GM12878 (cell line): ENCODE results near the gene RNU6-1.

Source experiments
- CEBPB ChIP-seq, 2 experiments: fragments of 150-350 bp in 1 of 2; IDR thresholded peaks; 2 replicates each; pipeline ENCODE4 v1.6.1; 2012 to 2014; ENCODE audit warnings: low read depth in 2 of 2, low read length in 2 of 2, borderline replicate concordance in 1 of 2, inconsistent platforms in 1 of 2
- CTCF ChIP-seq, 3 experiments: IDR thresholded peaks in 2 of 3; conservative IDR thresholded peaks in 1 of 3; 2 replicates each; pipeline ENCODE4 v1.5.1; 2011; ENCODE audit warnings: low read depth in 3 of 3, low read length in 3 of 3, mild to moderate bottlenecking in 3 of 3, control low read depth in 2 of 3, moderate library complexity in 2 of 3, inconsistent platforms in 1 of 3, mixed read lengths in 1 of 3; ENCODE audit not compliant: control insufficient read depth in 2 of 3, insufficient read depth in 1 of 3; ENCODE audit errors: extremely low read depth in 1 of 3
- ESRRA ChIP-seq: IDR thresholded peaks from 2 replicates; pipeline ENCODE4 v1.6.1; 2012; ENCODE audit warnings: mild to moderate bottlenecking, low read length, improper control_type of control experiment
- EZH2 ChIP-seq: IDR thresholded peaks from 2 replicates; pipeline ENCODE4 v1.6.1; 2012; ENCODE audit warnings: low read depth, mild to moderate bottlenecking, control low read depth, inconsistent platforms, low read length, borderline replicate concordance; ENCODE audit not compliant: control insufficient read depth
- MTA2 ChIP-seq: fragments of 450-650 bp; IDR thresholded peaks from 2 replicates; pipeline ENCODE4 v1.6.1; 2016; ENCODE audit warnings: low read depth, mild to moderate bottlenecking, moderate library complexity
- POLR2A ChIP-seq: IDR thresholded peaks from 2 replicates; pipeline ENCODE4 v1.6.1; 2011; ENCODE audit warnings: low read depth, mild to moderate bottlenecking, low read length
- ZBTB11 ChIP-seq: fragments of 450-650 bp; formaldehyde crosslinking; IDR thresholded peaks from 2 replicates; pipeline ENCODE4 v1.5.0; 2022; ENCODE audit warnings: mild to moderate bottlenecking, missing genetic modification characterization
- ZNF274 ChIP-seq: IDR thresholded peaks from one replicate; pipeline ENCODE4 v1.8.0; 2011; ENCODE audit not compliant: insufficient read length, insufficient read depth

DNA sequence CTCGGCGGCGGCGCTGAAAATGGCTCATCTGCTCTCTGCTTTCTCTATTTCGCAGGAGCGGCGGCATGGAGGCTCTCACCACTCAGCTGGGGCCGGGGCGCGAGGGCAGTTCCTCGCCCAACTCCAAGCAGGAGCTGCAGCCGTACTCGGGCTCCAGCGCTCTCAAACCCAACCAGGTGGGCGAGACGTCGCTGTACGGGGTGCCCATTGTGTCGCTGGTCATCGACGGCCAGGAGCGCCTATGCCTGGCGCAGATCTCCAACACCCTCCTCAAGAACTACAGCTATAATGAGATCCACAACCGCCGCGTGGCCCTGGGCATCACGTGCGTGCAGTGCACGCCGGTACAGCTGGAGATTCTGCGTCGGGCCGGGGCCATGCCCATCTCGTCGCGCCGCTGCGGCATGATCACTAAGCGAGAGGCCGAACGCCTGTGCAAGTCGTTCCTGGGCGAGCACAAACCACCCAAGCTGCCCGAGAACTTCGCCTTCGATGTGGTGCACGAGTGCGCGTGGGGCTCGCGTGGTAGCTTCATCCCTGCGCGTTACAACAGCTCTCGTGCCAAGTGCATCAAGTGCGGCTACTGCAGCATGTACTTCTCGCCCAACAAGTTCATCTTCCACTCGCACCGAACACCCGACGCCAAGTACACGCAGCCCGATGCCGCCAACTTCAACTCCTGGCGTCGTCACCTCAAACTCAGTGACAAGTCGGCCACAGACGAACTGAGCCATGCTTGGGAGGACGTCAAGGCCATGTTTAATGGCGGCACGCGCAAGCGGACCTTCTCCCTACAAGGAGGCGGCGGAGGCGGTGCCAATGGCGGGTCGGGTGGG is 13.7 kb downstream of the RNU6-1 start:
- TF ChIP-seq ZBTB11 (CRISPR knock-in tag) (no peak), ESRRA (no peak), CEBPB (IDR thresholded peaks at IDR 0.05; ENCODE audit: borderline replicate concordance in 1 of 2, low read depth in 2 of 2, low read length in 2 of 2) (no peak), ZNF274 (no peak), CTCF (IDR thresholded peaks at IDR 0.05 in 2 of 3, conservative IDR thresholded peaks at IDR 0.05 in 1 of 3; ENCODE audit: control insufficient read depth in 2 of 3, extremely low read depth in 1 of 3, insufficient read depth in 1 of 3, low read depth in 3 of 3, low read length in 3 of 3) (no peak), MTA2 (no peak), EZH2 (no peak), POLR2A (no peak)
